NCI-H446 (cell line): ENCODE results near the gene TMTC2.

ENCODE experiments used
- DNase-seq, 2 experiments: peaks; one replicate each; lab custom pipeline; 2025; lab: John Stamatoyannopoulos, UW

Gene TMTC2

DNA sequence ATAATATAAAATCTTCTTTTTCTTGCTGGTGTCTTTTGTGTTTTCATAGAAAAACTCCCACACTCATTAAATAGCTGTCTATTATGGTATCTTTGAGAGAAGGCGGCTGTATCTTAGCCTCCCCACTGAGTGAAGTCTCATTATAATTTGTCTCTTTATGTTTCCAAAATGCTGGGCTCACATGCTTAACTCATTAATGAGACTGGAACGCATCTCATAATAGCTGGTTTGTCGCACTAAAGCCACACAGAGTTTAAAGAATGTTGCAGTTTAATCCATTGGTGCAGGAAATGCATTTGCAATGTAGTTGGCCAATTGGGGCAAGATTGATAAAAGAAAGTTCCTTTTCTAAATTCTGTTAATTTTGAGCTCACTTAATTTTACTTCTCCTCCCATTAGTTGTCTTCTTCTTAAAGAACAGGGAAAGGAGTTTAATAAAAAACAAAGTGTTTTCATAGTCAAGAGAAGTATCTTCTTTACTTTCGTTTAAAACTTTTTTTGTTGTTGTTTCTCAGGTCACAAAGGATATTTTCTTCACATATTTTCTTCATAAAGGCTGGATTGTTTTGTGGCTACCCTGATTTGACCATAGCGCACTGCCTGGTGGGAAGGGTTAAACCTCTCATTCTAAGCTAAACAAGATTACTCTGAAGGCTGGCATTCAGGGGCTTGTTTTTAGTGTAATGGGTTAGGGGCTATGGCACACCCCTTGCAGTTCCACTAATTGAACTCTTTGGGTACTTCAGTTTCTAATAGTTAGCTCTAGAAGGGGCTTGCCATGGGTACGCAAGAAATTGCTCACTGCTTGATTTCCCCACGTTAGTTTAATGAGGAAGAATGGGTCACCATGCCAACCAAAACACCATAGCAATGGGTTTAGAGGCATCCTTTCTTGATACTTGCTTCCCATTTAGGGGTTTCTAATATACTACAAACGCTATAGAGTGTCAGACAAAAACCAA lies 197.0 kb downstream of the TMTC2 start:
- no peak for DNase-seq

GRCh38 chr12:82886671-82887340 lies 200.1 kb downstream of the TMTC2 start:
- DNase-seq = no peak

DNA sequence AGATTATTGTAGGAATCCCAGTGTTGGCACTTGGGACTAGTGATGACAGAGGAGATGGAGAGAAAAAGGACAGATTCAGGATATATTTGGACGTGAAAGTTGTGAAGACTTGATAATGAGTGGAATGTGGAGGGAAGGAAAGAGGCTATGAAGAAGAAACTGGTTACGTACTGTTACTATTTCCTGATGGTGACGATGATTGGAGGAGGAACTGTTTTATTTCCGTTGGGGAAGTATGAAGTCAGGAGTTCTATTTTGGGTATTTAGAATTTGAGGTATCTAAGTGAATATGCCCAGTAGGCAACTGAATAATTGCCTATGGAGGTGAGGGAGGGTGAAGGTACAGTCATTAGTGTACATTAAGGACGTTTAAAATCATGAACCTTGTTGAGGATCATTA lies 207.2 kb downstream of the TMTC2 start:
- DNase-seq = no peak

GRCh38 chr12:82896277-82896676 lies 209.6 kb downstream of the TMTC2 start:
- DNase-seq = no peak

DNA sequence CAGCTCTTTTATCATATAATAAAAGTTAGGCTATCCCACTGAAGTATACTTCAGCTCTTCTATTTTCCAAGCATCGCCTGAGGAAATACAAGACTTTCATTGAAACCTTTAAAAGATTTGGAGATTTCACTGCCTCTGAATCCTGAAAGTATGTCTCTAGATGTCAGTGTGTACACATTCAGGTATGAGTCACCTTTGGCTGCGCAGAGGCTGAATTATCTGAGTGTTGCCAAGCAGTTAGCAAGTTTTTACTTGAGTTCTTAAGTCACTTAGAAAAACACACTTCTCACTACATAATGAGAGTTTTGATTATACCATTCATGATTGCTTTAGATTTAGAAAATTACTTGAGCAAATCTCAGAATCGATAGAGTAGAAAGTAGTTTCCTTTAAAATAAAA lies 210.3 kb downstream of the TMTC2 start:
- DNase-seq = no peak

DNA sequence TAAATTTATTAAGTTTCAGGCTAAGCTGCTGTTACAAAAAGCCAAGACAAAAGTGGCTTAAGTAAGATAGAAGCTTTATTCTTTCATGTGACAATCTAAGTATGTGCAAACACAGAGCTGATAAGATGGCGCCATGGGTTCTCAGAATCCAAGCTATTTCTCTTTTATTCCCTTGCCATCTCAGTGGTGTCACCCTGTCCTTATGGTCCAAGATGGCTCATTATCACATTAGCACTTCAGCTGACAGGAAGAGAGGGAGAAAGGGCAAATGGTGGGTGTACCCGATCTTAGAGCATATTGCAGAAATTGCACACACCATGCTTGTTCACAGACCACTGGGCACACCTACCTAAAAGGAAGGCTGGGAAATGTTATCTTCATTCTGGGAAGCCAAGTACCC lies 211.7 kb downstream of the TMTC2 start:
- DNase-seq = no peak

- DNase-seq = no peak
Observed at GRCh38 chr12:82904219-82904790, 217.6 kb downstream of the TMTC2 start.

DNA sequence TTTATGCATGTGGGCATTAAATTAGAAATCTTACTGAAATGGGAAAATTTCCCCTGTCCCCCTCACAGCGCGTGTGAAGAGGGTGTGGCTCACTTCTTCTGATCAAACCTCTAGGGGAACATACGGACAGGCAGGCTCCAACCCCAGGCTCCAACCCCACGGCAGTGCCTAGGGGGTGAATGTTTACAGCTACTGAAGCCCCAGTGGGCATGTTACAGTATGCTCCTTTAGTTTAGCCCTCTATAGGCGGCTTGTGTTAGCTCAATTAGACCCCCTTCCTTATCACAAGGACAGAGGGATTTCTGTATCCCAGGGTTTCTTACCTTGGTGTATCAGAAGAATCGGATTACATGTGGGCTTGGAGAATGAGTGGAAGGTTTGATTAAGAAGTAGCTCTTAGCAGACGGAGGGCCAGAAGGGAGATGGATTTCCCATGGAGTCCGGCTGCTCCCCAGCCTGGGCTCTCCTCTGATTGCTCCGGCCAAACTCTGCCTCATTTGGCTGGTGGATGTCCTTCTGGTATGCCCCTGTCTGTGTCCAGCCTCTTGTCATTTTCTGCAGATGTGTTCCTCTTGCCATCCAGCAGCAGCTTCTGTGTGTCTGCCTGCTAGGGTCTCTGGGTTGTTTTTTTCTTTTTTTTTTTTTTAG lies 223.7 kb downstream of the TMTC2 start:
- DNase-seq = no peak

DNA sequence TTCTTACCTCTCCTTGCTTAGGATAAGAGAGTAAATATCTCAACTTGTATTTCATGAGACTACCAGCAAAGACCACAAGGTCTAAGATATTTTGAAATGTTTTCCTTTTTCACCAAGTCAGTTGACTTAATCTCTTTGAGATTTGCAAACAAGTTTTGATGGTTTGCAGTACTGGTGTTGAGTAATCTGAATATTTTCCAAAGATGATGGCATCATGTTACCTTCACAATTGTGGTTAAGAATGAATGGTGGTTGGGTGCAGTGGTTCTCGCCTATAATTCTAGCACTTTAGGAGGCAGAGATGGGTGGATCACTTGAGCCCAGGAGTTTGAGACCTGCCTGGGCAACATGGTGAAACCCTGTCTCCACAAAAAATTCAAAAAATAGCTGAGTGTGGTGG lies 225.7 kb downstream of the TMTC2 start:
- no peak for DNase-seq

DNA sequence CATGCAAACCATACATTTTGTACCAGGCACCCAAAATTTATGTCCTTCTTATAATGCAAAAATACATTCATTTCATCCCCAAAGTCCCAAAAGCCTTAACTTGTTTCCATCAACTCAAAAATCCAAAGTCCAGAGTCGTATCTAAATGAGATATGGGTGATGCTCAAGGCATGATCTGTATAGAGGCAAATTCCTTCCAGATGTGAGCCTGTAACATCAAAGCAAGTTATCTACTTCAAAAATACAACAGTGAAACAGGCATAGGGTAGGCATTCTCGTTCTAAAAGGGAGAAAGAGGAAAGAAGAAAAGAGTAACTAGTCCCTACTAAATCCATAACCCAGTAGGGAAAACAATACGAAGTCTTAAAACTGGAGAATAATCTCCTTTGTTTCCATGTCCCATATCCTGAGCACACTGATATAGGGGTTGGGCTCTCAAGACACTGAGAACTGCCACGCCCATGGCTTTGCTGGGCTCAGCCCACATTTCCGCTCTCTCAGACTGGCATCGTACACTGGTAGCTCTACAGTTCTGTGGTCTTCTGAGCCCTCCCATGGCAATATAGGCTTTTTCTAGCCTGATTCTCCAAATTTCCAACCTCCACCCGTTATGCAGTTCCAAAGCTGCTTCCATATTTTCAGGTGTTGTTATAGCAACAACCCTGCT lies 232.8 kb downstream of the TMTC2 start:
- DNase-seq = no peak

GRCh38 chr12:82923935-82924334 lies 237.2 kb downstream of the TMTC2 start:
- no peak for DNase-seq

GRCh38 chr12:82926630-82927029 lies 239.9 kb downstream of the TMTC2 start:
- DNase-seq = no peak

DNA sequence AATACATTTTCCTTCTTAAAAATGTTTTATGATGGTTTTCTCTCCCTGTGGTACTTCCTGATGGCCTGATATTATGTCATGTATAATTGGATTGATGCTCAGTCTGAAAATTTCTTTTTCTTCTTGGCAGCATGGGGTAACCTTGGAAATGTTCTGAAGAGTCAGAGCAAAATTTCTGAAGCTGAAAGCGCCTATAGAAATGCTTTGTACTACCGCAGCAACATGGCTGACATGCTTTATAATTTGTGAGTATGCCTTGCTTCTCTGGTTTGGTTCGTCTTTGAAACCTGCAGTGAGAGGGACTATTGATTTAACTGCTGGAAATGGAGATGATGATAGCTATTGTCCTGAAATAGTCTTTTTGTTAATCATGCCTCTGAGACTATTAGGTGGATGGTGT lies 243.6 kb downstream of the TMTC2 start:
- no peak for DNase-seq

GRCh38 chr12:82931349-82932116 lies 244.8 kb downstream of the TMTC2 start:
- DNase-seq = no peak

DNA sequence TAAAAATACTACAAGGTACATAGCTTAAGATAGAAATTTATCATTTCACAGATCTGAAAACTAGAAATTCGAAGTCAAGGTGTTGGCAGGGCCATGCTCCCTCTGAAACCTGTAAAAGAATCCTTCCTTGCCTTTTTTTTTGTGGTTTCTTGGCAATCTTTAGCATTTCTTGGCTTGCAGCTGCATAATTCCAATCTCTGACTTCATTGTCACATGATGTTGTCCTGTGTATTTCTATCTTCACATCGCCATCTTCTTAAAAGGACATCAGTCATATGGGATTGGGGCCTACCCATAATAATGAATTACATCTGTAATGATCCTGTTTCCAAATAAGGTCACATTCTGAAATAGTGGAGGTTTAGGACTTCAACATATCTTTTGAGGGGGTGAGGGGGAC lies 250.4 kb downstream of the TMTC2 start:
- DNase-seq = no peak

DNA sequence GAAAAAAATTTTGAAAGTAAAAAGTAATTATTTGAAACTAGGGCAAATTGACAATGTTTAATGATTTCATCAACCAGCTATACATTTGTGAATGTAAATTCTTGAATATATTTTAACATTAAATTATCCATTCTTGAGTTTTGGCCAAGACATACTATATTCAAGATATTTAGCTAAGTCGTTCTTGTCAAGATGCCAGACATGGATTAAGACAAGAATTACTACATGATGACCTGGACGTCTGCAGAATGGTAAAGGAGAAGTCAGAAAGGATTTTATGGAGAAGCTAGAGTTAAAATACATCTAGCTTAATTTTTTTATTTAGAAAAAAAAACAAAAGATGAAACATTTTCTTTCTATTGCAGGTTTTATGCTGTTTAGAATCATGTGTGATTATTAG lies 255.8 kb downstream of the TMTC2 start:
- no peak for DNase-seq

DNA sequence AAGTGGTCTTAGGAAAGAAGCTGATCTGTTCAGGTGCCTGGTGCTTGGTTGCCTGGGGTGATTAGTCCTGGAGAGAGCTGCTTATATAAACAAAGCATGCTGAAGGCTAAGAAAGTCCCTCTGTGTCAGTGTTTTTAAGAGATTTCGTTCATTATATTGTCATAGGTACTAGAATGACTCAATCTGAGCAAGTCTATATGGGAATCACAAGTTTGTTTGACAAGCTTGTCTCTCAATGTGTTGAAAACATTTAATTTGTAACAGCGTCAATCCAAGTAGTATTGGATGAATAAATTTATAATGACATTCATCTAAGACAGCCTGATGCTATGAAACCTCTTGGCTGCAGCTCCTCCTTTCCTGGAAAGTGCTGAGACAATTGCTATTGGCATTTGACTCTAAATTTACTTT lies 256.3 kb downstream of the TMTC2 start:
- no peak for DNase-seq

DNA sequence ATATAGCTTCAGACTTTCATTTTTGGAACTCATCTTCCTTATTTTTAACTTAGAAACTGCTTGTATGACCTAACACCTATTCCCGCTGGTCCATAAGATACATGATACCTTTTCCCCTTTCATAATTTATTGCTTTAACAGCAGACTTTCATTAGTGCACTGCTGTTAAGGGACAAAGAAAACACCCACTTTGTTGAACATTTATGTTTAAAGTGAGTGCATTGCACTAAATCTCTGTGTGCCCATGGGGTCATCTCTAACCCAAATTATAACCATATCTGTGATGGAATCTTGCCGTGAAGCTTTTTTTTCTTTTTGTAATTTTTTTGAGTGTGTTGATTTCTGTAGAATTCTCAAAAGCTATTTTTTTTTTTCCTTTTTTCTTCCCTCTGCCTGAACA lies 261.8 kb downstream of the TMTC2 start:
- DNase-seq = no peak

GRCh38 chr12:82950356-82950755 lies 263.6 kb downstream of the TMTC2 start:
- DNase-seq = no peak

DNA sequence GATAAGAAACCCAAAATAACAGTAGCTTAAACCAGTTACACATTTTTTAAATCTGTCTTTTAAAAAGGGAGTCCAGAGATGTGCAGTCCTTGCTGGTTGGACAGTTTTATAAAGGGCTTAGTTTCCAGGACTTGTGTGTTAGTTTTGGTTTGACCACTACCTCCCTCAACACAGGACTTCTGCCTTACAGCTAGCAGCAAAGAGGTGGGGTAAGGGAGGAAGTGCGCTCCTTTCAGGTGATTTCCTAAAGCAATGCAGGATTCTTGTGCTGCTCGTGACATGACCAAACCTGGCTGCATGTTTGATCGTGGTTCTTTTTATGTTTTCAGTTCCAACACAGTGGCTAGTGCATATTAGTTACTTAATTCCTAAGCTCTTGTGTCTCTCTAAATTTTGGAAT lies 266.2 kb downstream of the TMTC2 start:
- no peak for DNase-seq

DNA sequence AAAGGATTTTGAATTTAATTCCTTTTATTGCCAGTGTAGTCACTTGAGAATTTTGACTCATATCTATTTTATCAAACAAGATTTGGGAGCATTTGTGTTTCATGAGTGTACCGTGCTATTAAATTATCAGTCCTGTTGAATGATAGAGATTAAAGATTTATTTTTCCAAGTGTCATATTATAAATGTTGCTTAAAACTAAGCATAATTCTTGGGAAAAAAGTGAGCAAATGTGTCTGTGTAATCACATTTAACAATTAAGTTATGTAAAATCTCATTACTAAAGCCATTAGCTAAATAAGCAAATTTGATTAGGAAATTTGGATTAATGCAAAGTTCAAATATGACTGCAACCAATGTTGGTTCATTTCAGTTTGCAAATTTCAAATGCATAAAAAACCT lies 266.7 kb downstream of the TMTC2 start:
- no peak for DNase-seq
